D721Med (cell line): ENCODE measurements around the gene CEMIP.
"Not testable (repeated sequence)": the region's sequence is repeated elsewhere in the genome, so short reads cannot be mapped to it uniquely, and the experiment has no call there.

Source experiments
- DNase-seq: peaks from one replicate; pipeline ENCODE4 v3.0.0; 2011; ENCODE audit warnings: low spot score; ENCODE audit not compliant: insufficient read length
- FAIRE-seq: peaks from 2 replicates; lab custom pipeline; 2011; peaks lifted over from hg19 to GRCh38; lab: Jason Lieb, UNC
- TF ChIP-seq, protein P1 (sequence below): IDR thresholded peaks from 2 replicates; pipeline ENCODE4 v1.5.1; 2012; ENCODE audit warnings: mild to moderate bottlenecking, control low read depth; ENCODE audit not compliant: insufficient read depth; ENCODE audit errors: missing control alignments

Gene CEMIP

DNA sequence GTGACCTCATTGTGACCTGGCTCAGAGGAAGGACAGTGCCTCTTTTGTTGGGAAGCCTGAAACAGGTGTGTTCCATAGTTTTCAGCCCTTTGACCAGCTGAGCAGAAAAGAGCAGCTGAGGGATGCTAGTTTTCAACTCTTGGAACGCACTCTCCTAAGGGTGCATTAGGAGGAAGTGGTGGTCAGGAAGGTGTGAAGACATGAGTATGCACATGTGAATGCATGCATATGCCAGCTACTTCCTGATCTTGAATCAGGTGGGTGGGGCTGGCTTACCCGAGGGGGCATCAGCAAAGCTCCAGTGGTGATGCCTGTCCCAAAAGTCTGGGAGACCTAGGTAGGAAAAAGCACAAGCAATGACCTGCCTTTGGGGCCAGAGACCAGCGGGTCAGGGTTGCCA lies 23.3 kb upstream of the CEMIP start:
- TF ChIP-seq, protein P1, sequence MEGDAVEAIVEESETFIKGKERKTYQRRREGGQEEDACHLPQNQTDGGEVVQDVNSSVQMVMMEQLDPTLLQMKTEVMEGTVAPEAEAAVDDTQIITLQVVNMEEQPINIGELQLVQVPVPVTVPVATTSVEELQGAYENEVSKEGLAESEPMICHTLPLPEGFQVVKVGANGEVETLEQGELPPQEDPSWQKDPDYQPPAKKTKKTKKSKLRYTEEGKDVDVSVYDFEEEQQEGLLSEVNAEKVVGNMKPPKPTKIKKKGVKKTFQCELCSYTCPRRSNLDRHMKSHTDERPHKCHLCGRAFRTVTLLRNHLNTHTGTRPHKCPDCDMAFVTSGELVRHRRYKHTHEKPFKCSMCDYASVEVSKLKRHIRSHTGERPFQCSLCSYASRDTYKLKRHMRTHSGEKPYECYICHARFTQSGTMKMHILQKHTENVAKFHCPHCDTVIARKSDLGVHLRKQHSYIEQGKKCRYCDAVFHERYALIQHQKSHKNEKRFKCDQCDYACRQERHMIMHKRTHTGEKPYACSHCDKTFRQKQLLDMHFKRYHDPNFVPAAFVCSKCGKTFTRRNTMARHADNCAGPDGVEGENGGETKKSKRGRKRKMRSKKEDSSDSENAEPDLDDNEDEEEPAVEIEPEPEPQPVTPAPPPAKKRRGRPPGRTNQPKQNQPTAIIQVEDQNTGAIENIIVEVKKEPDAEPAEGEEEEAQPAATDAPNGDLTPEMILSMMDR, result no peak
- FAIRE-seq, result no peak
- DNase-seq, result no peak

DNA sequence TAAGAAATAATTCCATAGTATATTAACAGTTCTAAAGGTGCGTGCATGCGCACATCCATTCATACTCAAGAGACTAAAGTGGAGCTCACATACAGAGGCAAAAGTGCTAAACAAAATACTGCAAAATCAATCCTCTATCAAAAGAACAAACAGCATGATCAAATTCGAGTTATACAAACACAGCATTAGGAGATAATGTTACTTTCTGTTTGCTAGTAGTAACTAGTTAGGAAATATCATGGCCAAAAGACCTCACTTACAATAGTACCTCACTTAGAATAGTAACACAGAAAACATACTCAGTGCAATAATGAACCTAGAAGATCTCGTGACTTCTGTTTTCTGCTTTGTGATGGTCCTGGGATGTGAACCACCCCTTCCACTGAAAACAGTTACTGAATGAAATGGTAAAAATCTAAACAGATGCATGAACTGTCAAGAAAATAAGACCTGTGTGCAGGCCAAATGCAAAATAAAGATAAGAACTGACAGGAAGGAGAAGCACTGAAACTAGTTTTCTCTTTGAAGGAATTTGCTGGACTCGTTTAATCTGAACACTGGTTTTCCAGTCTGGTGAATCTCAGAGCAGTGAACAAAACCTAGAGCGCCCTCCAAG lies 20.9 kb upstream of the CEMIP start:
- DNase-seq (no peak), FAIRE-seq (no peak)
- TF ChIP-seq, protein P1, result no peak

DNA sequence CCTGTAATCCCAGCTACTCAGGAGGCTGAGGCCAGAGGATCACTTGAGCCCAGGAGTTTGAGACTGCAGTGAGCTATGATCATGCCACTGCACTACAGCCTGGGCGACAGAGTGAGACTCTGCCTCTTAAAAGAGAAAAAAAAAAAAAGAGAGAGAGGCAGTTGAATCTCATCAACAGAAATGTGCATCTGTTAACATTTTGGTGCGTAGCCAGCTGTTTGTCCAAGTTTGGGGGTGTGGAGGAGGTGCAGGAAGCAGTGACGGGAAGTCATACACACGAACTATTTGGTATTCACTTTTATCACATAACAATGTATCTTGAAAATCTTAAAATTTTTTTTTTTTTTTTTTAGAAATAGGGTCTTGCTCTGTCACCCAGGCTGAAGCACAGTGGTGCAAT lies 18.2 kb upstream of the CEMIP start:
- DNase-seq, result no peak
- TF ChIP-seq, protein P1, result no peak
- FAIRE-seq, result no peak

DNA sequence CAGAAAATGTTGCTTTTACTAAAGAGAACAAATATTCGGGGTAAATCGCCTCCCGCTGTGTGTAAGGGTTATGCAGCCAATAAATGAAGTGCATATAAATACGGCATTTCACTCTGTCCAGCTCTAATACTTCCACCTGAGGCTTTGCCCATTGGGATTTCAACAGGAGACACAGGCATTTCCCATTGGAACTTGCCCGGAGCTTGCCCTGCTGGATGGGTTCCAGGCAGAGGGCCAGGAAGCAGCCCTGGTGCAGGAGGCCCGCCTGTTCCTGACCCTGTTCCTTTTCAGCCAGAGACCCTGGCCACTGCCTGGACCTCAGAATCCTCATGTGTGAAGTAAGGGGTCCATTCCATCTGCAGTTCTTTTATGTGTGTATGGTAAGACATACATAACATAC lies 17.4 kb upstream of the CEMIP start:
- FAIRE-seq, result no peak
- TF ChIP-seq, protein P1, result no peak

DNA sequence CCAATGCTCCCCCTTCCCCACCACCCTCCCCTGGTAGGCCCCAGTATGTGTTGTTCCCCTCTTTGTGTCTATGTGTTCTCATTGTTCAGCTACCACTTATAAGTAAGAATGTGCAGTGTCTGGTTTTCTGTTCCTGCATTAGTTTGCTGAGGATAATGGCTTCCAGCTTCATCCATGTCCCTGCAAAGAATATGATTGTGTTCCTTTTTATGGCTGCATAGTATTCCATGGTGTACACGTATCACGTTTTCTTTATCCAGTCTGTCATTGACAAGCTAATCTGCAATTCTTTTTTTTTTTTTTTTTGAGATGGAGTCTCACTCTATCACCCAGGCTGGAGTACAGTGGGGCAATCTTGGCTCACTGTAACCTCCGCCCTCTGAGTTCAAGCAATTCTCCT lies 15.9 kb upstream of the CEMIP start:
- not testable (repeated sequence) for FAIRE-seq, DNase-seq

More for the DNA sequence above, 17.4 kb upstream of the CEMIP start:
- DNase-seq, result no peak

DNA sequence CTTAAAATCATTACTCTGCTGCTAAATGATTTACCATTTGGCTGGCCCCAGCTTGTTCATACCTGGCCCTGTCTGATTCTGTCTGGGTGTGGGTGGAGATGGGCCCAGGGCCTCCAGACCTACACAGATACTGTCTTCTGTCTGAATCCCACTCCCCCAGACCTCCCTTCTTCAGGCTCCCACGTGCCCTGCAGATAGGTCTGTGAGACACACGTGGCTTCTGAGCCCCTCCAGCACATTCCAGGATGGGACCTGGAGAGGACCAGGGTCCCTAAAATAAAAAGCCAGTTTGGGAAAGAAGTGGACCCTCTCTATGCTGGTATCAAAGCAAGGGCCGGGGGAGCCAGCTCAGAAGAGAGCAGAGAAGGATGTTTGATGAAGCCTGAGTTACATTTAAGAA lies 14.6 kb upstream of the CEMIP start:
- no peak for DNase-seq
- TF ChIP-seq, protein P1, result no peak
- no peak for FAIRE-seq

DNA sequence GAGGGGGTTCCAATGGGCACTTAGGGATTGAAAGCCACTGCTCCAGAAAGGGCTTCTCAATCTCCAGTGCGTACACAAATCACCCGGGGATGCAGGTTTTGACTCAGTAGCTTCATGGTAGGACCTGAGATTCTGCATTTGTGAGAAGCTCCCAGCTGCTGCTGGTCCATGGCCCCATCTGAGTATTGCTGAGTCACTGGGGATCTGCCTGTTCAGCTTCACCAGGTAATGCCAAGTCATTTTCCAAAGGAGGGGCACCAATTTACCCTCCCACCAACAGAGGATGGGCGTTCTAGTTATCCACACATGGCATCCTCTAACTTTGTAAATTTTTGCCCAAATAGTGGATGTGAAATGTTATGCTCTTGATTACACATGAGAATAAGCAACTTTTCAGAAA lies 12.9 kb upstream of the CEMIP start:
- no peak for DNase-seq
- TF ChIP-seq, protein P1, result no peak
- no peak for FAIRE-seq

DNA sequence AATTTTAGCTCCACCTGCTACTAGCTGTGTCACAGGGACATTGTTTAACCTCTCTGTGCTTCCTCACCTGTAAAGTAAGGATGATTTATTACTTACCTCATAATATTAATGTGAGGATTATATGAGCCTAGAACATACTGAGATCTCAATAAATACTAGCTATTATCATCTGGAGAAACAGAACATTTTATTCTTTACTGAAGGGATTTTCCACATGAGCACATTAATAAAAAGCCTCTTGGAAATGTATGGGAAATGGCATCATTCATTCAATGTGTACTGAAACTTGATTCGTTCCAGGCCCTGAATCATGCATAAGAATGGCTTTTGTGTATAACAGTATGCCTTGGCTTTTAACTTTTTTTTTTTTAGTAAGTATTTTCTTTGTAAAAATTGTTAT lies 11.0 kb upstream of the CEMIP start:
- DNase-seq (no peak), FAIRE-seq (no peak)
- TF ChIP-seq, protein P1, result no peak
